HEK293 (cell line): Measurements from ENCODE around the gene MPP4.

Experiments used
- BCL11A ChIP-seq: fragments of 450-650 bp; formaldehyde crosslinking; IDR thresholded peaks from 2 replicates; pipeline ENCODE4 v1.5.1; 2016; ENCODE audit warnings: low read depth, missing biosample characterization, missing genetic modification characterization
- ZEB2 ChIP-seq: fragments of 450-650 bp; formaldehyde crosslinking; IDR thresholded peaks from 2 replicates; pipeline ENCODE4 v1.5.1; 2016; ENCODE audit warnings: missing biosample characterization, missing genetic modification characterization
- ZNF704 ChIP-seq: fragments of 450-650 bp; formaldehyde crosslinking; IDR thresholded peaks from 2 replicates; pipeline ENCODE4 v1.5.1; 2016; ENCODE audit warnings: missing biosample characterization, missing genetic modification characterization
- TF ChIP-seq, protein P1 (sequence below): fragments of 450-650 bp; formaldehyde crosslinking; IDR thresholded peaks from 2 replicates; pipeline ENCODE4 v1.5.1; 2016; ENCODE audit warnings: missing biosample characterization, missing genetic modification characterization
- TF ChIP-seq, protein P2 (sequence below): fragments of 450-650 bp; formaldehyde crosslinking; IDR thresholded peaks from 2 replicates; pipeline ENCODE4 v1.5.1; 2016; ENCODE audit warnings: missing biosample characterization, missing genetic modification characterization
- TF ChIP-seq, protein P3 (sequence below): fragments of 450-650 bp; formaldehyde crosslinking; IDR thresholded peaks from 2 replicates; pipeline ENCODE4 v1.5.1; 2016; ENCODE audit warnings: missing biosample characterization, missing genetic modification characterization

GRCh38 chr2:201668402-201668910, 30.0 kb downstream of the MPP4 start:
- TF ChIP-seq, protein P1, sequence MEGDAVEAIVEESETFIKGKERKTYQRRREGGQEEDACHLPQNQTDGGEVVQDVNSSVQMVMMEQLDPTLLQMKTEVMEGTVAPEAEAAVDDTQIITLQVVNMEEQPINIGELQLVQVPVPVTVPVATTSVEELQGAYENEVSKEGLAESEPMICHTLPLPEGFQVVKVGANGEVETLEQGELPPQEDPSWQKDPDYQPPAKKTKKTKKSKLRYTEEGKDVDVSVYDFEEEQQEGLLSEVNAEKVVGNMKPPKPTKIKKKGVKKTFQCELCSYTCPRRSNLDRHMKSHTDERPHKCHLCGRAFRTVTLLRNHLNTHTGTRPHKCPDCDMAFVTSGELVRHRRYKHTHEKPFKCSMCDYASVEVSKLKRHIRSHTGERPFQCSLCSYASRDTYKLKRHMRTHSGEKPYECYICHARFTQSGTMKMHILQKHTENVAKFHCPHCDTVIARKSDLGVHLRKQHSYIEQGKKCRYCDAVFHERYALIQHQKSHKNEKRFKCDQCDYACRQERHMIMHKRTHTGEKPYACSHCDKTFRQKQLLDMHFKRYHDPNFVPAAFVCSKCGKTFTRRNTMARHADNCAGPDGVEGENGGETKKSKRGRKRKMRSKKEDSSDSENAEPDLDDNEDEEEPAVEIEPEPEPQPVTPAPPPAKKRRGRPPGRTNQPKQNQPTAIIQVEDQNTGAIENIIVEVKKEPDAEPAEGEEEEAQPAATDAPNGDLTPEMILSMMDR (tag by site-specific recombination): no peak
- no peak for TF ChIP-seq ZNF704
- no peak for TF ChIP-seq ZEB2 (tag by site-specific recombination)
- no peak for TF ChIP-seq BCL11A (tag by site-specific recombination)
- TF ChIP-seq, protein P2, sequence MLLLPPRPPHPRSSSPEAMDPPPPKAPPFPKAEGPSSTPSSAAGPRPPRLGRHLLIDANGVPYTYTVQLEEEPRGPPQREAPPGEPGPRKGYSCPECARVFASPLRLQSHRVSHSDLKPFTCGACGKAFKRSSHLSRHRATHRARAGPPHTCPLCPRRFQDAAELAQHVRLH (tag by site-specific recombination): no peak
- TF ChIP-seq, protein P3, sequence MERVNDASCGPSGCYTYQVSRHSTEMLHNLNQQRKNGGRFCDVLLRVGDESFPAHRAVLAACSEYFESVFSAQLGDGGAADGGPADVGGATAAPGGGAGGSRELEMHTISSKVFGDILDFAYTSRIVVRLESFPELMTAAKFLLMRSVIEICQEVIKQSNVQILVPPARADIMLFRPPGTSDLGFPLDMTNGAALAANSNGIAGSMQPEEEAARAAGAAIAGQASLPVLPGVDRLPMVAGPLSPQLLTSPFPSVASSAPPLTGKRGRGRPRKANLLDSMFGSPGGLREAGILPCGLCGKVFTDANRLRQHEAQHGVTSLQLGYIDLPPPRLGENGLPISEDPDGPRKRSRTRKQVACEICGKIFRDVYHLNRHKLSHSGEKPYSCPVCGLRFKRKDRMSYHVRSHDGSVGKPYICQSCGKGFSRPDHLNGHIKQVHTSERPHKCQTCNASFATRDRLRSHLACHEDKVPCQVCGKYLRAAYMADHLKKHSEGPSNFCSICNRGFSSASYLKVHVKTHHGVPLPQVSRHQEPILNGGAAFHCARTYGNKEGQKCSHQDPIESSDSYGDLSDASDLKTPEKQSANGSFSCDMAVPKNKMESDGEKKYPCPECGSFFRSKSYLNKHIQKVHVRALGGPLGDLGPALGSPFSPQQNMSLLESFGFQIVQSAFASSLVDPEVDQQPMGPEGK (tag by site-specific recombination): no peak
